ENCODE measurements around the gene ZDHHC8. TPM values are rescaled to one million over a fixed set of nuclear protein-coding genes. Genes with fewer than 3 reads are reported as not detected.

The ZDHHC8 gene
- total RNA-seq, 6 experiments from 2014 or later, result 91.8 to 119 (median 99.1) TPM

GRCh38 chr22:20186871-20187546, 55.4 kb downstream of the ZDHHC8 start:
- no peak for TF ChIP-seq CTCF (IDR thresholded peaks at IDR 0.05)
- H3K9me3 Mint-ChIP-seq, result no peaks in the 10 kb centered on the region
- H3K27ac Mint-ChIP-seq, result no peak overlapping the region
- H3K4me3 Mint-ChIP-seq, result no peak overlapping the region
- DNase-seq, result no peak
- peaks cover 22% of the 10 kb centered on the region for H3K27me3 Mint-ChIP-seq (ENCODE audit: insufficient read depth)
- no peaks in the 10 kb centered on the region for H3K36me3 Mint-ChIP-seq (ENCODE audit: low read depth)
- H3K4me1 Mint-ChIP-seq (ENCODE audit: low read depth), result no peaks in the 10 kb centered on the region

- Mint-ChIP-seq H3K27ac (no peak overlapping the region), H3K4me3 (no peak overlapping the region), H3K4me1 (ENCODE audit: low read depth) (no peaks in the 10 kb centered on the region), H3K27me3 (ENCODE audit: insufficient read depth) (peaks cover 21% of the 10 kb centered on the region), H3K36me3 (ENCODE audit: low read depth) (no peaks in the 10 kb centered on the region), H3K9me3 (no peaks in the 10 kb centered on the region)
- TF ChIP-seq CTCF (IDR thresholded peaks at IDR 0.05), result no peak
- no peak for DNase-seq
Observed at GRCh38 chr22:20187777-20188566, 56.4 kb downstream of the ZDHHC8 start.

- peaks cover 16% of the 10 kb centered on the region for H3K27me3 Mint-ChIP-seq (ENCODE audit: insufficient read depth)
- H3K36me3 Mint-ChIP-seq (ENCODE audit: low read depth), result no peaks in the 10 kb centered on the region
- H3K9me3 Mint-ChIP-seq, result no peaks in the 10 kb centered on the region
- H3K4me3 Mint-ChIP-seq, result no peak overlapping the region
- no peak for DNase-seq
- no peak for TF ChIP-seq CTCF (IDR thresholded peaks at IDR 0.05)
- no peaks in the 10 kb centered on the region for H3K4me1 Mint-ChIP-seq (ENCODE audit: low read depth)
- H3K27ac Mint-ChIP-seq, result no peak overlapping the region
Observed at GRCh38 chr22:20188567-20188877, 56.9 kb downstream of the ZDHHC8 start.

DNA sequence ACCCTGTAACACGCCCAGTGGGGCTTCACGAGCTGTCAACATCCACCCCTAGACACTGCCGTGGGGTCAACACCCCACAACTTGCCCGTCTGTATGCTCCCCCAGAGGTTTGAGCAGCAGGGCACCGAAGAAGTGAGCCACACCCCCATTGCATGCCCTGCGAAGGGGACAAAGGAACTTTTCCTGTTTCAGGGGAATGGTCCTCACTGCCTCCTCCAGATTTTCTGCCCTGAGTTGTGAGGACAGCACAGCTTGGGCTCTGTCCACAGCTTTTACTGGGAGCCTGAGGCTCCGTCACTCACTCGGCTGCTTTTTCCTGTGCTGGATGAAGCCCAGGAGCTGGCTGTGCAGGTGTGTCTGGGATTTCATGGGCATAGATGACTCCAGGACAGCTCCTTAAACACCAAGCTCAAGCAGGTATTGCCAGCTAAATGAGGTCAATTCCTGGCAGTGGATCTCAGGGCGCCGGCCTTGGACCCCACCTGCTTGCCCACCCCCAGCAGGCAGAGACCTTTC, 59.5 kb downstream of the ZDHHC8 start:
- no peak for TF ChIP-seq CTCF (IDR thresholded peaks at IDR 0.05)
- H3K4me3 Mint-ChIP-seq, result no peak overlapping the region
- H3K9me3 Mint-ChIP-seq, result no peaks in the 10 kb centered on the region
- no peaks in the 10 kb centered on the region for H3K4me1 Mint-ChIP-seq (ENCODE audit: low read depth)
- DNase-seq, result no peak
- no peaks in the 10 kb centered on the region for H3K36me3 Mint-ChIP-seq (ENCODE audit: low read depth)
- H3K27ac Mint-ChIP-seq, result no peak overlapping the region
- peaks cover 10% of the 10 kb centered on the region; the same call in 1 of the 2 replicates for H3K27me3 Mint-ChIP-seq (ENCODE audit: insufficient read depth)

- Mint-ChIP-seq H3K4me3 (no peak overlapping the region), H3K36me3 (ENCODE audit: low read depth) (no peaks in the 10 kb centered on the region), H3K4me1 (ENCODE audit: low read depth) (no peaks in the 10 kb centered on the region), H3K27ac (no peak overlapping the region), H3K27me3 (ENCODE audit: insufficient read depth) (peaks cover 8% of the 10 kb centered on the region), H3K9me3 (no peaks in the 10 kb centered on the region)
- DNase-seq, result no peak
- TF ChIP-seq CTCF (IDR thresholded peaks at IDR 0.05), result no peak
Observed at GRCh38 chr22:20191803-20192202, 60.2 kb downstream of the ZDHHC8 start.

Data from HFFc6 (cell line).